ENCODE measurements around the gene EIF2B2.

Gene EIF2B2

GRCh38 chr14:75042035-75042434, 39.3 kb downstream of the EIF2B2 start:
- no peak overlapping the region for H3K4me2 ChIP-seq (ENCODE audit: low read length, poor library complexity, severe bottlenecking)
- H2BK5ac ChIP-seq (ENCODE audit: low read depth, low read length, poor library complexity, severe bottlenecking): no peak overlapping the region
- no peak overlapping the region for H3K14ac ChIP-seq (ENCODE audit: low read length in 2 of 2)
- no peak overlapping the region for H2BK15ac ChIP-seq (ENCODE audit: low read depth, poor library complexity, severe bottlenecking)
- peak overlapping the region; percentile 34 for H3K27ac ChIP-seq (ENCODE audit: low read length, poor library complexity, severe bottlenecking)
- no peak overlapping the region for H2BK120ac ChIP-seq (ENCODE audit: low read depth, low read length)
- DNase-seq: peak; percentile 58
- H2AK5ac ChIP-seq (ENCODE audit: low read length, severe bottlenecking): no peak overlapping the region
- H3K18ac ChIP-seq (ENCODE audit: low read depth in 1 of 2, low read length in 2 of 2): peak overlapping the region in 1 of 2 experiments; percentile 1
- H2AFZ ChIP-seq (ENCODE audit: low read depth, low read length): no peak overlapping the region
- H4K91ac ChIP-seq (ENCODE audit: low read length): no peak overlapping the region
- H3K9ac ChIP-seq (ENCODE audit: low read length): peak overlapping the region; percentile 0
- WGBS: 65% methylated on average over 3 of the region's 6 CpGs
- H3K4me1 ChIP-seq (ENCODE audit: control insufficient read depth, insufficient read depth, low read depth, low read length): peaks cover 9% of the 10 kb centered on the region
- no peaks in the 10 kb centered on the region for H3K9me3 ChIP-seq (ENCODE audit: control insufficient read depth, low read length)
- H3K36me3 ChIP-seq (ENCODE audit: control insufficient read depth in 1 of 2, insufficient read depth in 2 of 2, low read depth in 1 of 2, low read length in 2 of 2): peaks cover 3 to 52% of the 10 kb centered on the region in 2 experiments
- H3K79me1 ChIP-seq (replicated peaks; ENCODE audit: low read length, poor library complexity, severe bottlenecking): peaks cover 6% of the 10 kb centered on the region
- H2BK12ac ChIP-seq (ENCODE audit: low read length in 2 of 2): peak overlapping the region in 1 of 2 experiments; percentile 27
- peak overlapping the region in 1 of 2 experiments; percentile 9 for H3K4ac ChIP-seq (ENCODE audit: low read depth in 1 of 2, low read length in 2 of 2)
- H4K8ac ChIP-seq (ENCODE audit: low read length): no peak overlapping the region
- no peaks in the 10 kb centered on the region for H3K27me3 ChIP-seq (ENCODE audit: control insufficient read depth in 1 of 2, insufficient read depth in 1 of 2, low read length in 2 of 2)
- no peak overlapping the region for H3K23ac ChIP-seq (ENCODE audit: low read length in 2 of 2)
- no peak overlapping the region for H3K4me3 ChIP-seq (ENCODE audit: insufficient read depth in 1 of 2, low read depth in 1 of 2, low read length in 2 of 2)

- Histone ChIP-seq H2BK12ac (ENCODE audit: low read length in 2 of 2) (no peak overlapping the region), H2BK15ac (ENCODE audit: low read depth, poor library complexity, severe bottlenecking) (no peak overlapping the region), H3K4me1 (ENCODE audit: control insufficient read depth, insufficient read depth, low read depth, low read length) (peaks cover 9% of the 10 kb centered on the region), H4K8ac (ENCODE audit: low read length) (no peak overlapping the region), H3K4me2 (ENCODE audit: low read length, poor library complexity, severe bottlenecking) (no peak overlapping the region), H4K91ac (ENCODE audit: low read length) (no peak overlapping the region), H3K36me3 (ENCODE audit: control insufficient read depth in 1 of 2, insufficient read depth in 2 of 2, low read depth in 1 of 2, low read length in 2 of 2) (peaks cover 0 to 39% of the 10 kb centered on the region in 2 experiments), H3K23ac (ENCODE audit: low read length in 2 of 2) (no peak overlapping the region), H2AFZ (ENCODE audit: low read depth, low read length) (no peak overlapping the region), H3K18ac (ENCODE audit: low read depth in 1 of 2, low read length in 2 of 2) (no peak overlapping the region), H2BK5ac (ENCODE audit: low read depth, low read length, poor library complexity, severe bottlenecking) (no peak overlapping the region), H3K9me3 (ENCODE audit: control insufficient read depth, low read length) (no peaks in the 10 kb centered on the region), H3K14ac (ENCODE audit: low read length in 2 of 2) (no peak overlapping the region), H3K9ac (ENCODE audit: low read length) (peak overlapping the region; percentile 53), H3K27ac (ENCODE audit: low read length, poor library complexity, severe bottlenecking) (no peak overlapping the region), H3K4me3 (ENCODE audit: insufficient read depth in 1 of 2, low read depth in 1 of 2, low read length in 2 of 2) (peak overlapping the region in 1 of 2 experiments; percentile 32), H3K79me1 (replicated peaks; ENCODE audit: low read length, poor library complexity, severe bottlenecking) (peaks cover 5% of the 10 kb centered on the region), H3K27me3 (ENCODE audit: control insufficient read depth in 1 of 2, insufficient read depth in 1 of 2, low read length in 2 of 2) (no peaks in the 10 kb centered on the region), H2BK120ac (ENCODE audit: low read depth, low read length) (no peak overlapping the region), H3K4ac (ENCODE audit: low read depth in 1 of 2, low read length in 2 of 2) (no peak overlapping the region), H2AK5ac (ENCODE audit: low read length, severe bottlenecking) (no peak overlapping the region)
- no peak for DNase-seq
- no CpG with 5 or more reads among the region's 2 CpGs for WGBS
Observed at GRCh38 chr14:75044322-75044721, 41.6 kb downstream of the EIF2B2 start.

GRCh38 chr14:75044752-75045151, 42.0 kb downstream of the EIF2B2 start:
- H2BK15ac ChIP-seq (ENCODE audit: low read depth, poor library complexity, severe bottlenecking): no peak overlapping the region
- peak overlapping the region; percentile 53 for H3K9ac ChIP-seq (ENCODE audit: low read length)
- no peak overlapping the region for H3K4ac ChIP-seq (ENCODE audit: low read depth in 1 of 2, low read length in 2 of 2)
- no peak overlapping the region for H3K4me2 ChIP-seq (ENCODE audit: low read length, poor library complexity, severe bottlenecking)
- peaks cover 9% of the 10 kb centered on the region for H3K4me1 ChIP-seq (ENCODE audit: control insufficient read depth, insufficient read depth, low read depth, low read length)
- no peaks in the 10 kb centered on the region for H3K27me3 ChIP-seq (ENCODE audit: control insufficient read depth in 1 of 2, insufficient read depth in 1 of 2, low read length in 2 of 2)
- no peak overlapping the region for H2BK5ac ChIP-seq (ENCODE audit: low read depth, low read length, poor library complexity, severe bottlenecking)
- H4K8ac ChIP-seq (ENCODE audit: low read length): no peak overlapping the region
- H3K18ac ChIP-seq (ENCODE audit: low read depth in 1 of 2, low read length in 2 of 2): no peak overlapping the region
- no peak overlapping the region for H3K14ac ChIP-seq (ENCODE audit: low read length in 2 of 2)
- peaks cover 0 to 36% of the 10 kb centered on the region in 2 experiments for H3K36me3 ChIP-seq (ENCODE audit: control insufficient read depth in 1 of 2, insufficient read depth in 2 of 2, low read depth in 1 of 2, low read length in 2 of 2)
- no peak overlapping the region for H3K23ac ChIP-seq (ENCODE audit: low read length in 2 of 2)
- no peak overlapping the region for H4K91ac ChIP-seq (ENCODE audit: low read length)
- peak overlapping the region in 1 of 2 experiments; percentile 32 for H3K4me3 ChIP-seq (ENCODE audit: insufficient read depth in 1 of 2, low read depth in 1 of 2, low read length in 2 of 2)
- H3K9me3 ChIP-seq (ENCODE audit: control insufficient read depth, low read length): no peaks in the 10 kb centered on the region
- no peak overlapping the region for H2AK5ac ChIP-seq (ENCODE audit: low read length, severe bottlenecking)
- H2BK120ac ChIP-seq (ENCODE audit: low read depth, low read length): no peak overlapping the region
- WGBS: 99% methylated on average over 8 of the region's 8 CpGs
- no peak for DNase-seq
- H2BK12ac ChIP-seq (ENCODE audit: low read length in 2 of 2): no peak overlapping the region
- H3K79me1 ChIP-seq (replicated peaks; ENCODE audit: low read length, poor library complexity, severe bottlenecking): peaks cover 7% of the 10 kb centered on the region
- no peak overlapping the region for H2AFZ ChIP-seq (ENCODE audit: low read depth, low read length)
- no peak overlapping the region for H3K27ac ChIP-seq (ENCODE audit: low read length, poor library complexity, severe bottlenecking)

- H4K8ac ChIP-seq (ENCODE audit: low read length): no peak overlapping the region
- no peak overlapping the region for H3K23ac ChIP-seq (ENCODE audit: low read length in 2 of 2)
- peaks cover 0 to 24% of the 10 kb centered on the region in 2 experiments for H3K36me3 ChIP-seq (ENCODE audit: control insufficient read depth in 1 of 2, insufficient read depth in 2 of 2, low read depth in 1 of 2, low read length in 2 of 2)
- no peak overlapping the region for H3K4me2 ChIP-seq (ENCODE audit: low read length, poor library complexity, severe bottlenecking)
- no peak overlapping the region for H3K14ac ChIP-seq (ENCODE audit: low read length in 2 of 2)
- H2AFZ ChIP-seq (ENCODE audit: low read depth, low read length): no peak overlapping the region
- H4K91ac ChIP-seq (ENCODE audit: low read length): no peak overlapping the region
- H2BK5ac ChIP-seq (ENCODE audit: low read depth, low read length, poor library complexity, severe bottlenecking): no peak overlapping the region
- H3K27me3 ChIP-seq (ENCODE audit: control insufficient read depth in 1 of 2, insufficient read depth in 1 of 2, low read length in 2 of 2): no peaks in the 10 kb centered on the region
- 81% methylated on average over 5 of the region's 5 CpGs for WGBS
- no peak overlapping the region for H3K9ac ChIP-seq (ENCODE audit: low read length)
- no peaks in the 10 kb centered on the region for H3K9me3 ChIP-seq (ENCODE audit: control insufficient read depth, low read length)
- H2BK120ac ChIP-seq (ENCODE audit: low read depth, low read length): no peak overlapping the region
- no peak overlapping the region for H3K4ac ChIP-seq (ENCODE audit: low read depth in 1 of 2, low read length in 2 of 2)
- H2AK5ac ChIP-seq (ENCODE audit: low read length, severe bottlenecking): no peak overlapping the region
- H2BK12ac ChIP-seq (ENCODE audit: low read length in 2 of 2): no peak overlapping the region
- H2BK15ac ChIP-seq (ENCODE audit: low read depth, poor library complexity, severe bottlenecking): no peak overlapping the region
- peaks cover 10% of the 10 kb centered on the region for H3K4me1 ChIP-seq (ENCODE audit: control insufficient read depth, insufficient read depth, low read depth, low read length)
- no peak overlapping the region for H3K18ac ChIP-seq (ENCODE audit: low read depth in 1 of 2, low read length in 2 of 2)
- H3K4me3 ChIP-seq (ENCODE audit: insufficient read depth in 1 of 2, low read depth in 1 of 2, low read length in 2 of 2): no peak overlapping the region
- DNase-seq: no peak
- peaks cover 7% of the 10 kb centered on the region for H3K79me1 ChIP-seq (replicated peaks; ENCODE audit: low read length, poor library complexity, severe bottlenecking)
- no peak overlapping the region for H3K27ac ChIP-seq (ENCODE audit: low read length, poor library complexity, severe bottlenecking)
Observed at GRCh38 chr14:75046275-75046674, 43.6 kb downstream of the EIF2B2 start.
